WTC11 (cell line): Measurements from ENCODE around the gene ARHGAP25.

Experiments
- ATF2 ChIP-seq: sonication (generic); formaldehyde crosslinking; IDR thresholded peaks from 2 replicates; pipeline ENCODE4 v1.8.1; 2022; ENCODE audit warnings: low read depth, missing genetic modification reagents, borderline replicate concordance
- CTCF ChIP-seq: fragments of 200-600 bp; IDR thresholded peaks from 2 replicates; pipeline ENCODE4 v1.8.0; 2022; ENCODE audit warnings: antibody characterized with exemption
- FOXK1 ChIP-seq: sonication (generic); formaldehyde crosslinking; IDR thresholded peaks from 2 replicates; pipeline ENCODE4 v1.8.0; 2022; ENCODE audit warnings: mild to moderate bottlenecking, moderate library complexity, missing genetic modification reagents
- FOXP1 ChIP-seq: sonication (generic); formaldehyde crosslinking; IDR thresholded peaks from 2 replicates; pipeline ENCODE4 v1.8.0; 2022; ENCODE audit warnings: missing genetic modification reagents, mild to moderate bottlenecking, moderate library complexity, borderline replicate concordance
- JUN ChIP-seq: sonication (generic); formaldehyde crosslinking; IDR thresholded peaks from 2 replicates; pipeline ENCODE4 v1.8.0; 2023; ENCODE audit warnings: mild to moderate bottlenecking, missing genetic modification reagents
- NR1H2 ChIP-seq: sonication (generic); formaldehyde crosslinking; IDR thresholded peaks from 2 replicates; pipeline ENCODE4 v1.9.0; 2021; ENCODE audit warnings: mild to moderate bottlenecking, moderate library complexity, missing genetic modification reagents
- RORB ChIP-seq: fragments of 250-450 bp; sonication (Bioruptor Pico); IDR thresholded peaks from 2 replicates; pipeline ENCODE4 v1.9.0; 2021; ENCODE audit warnings: mild to moderate bottlenecking
- TF ChIP-seq, protein P1 (sequence below): fragments of 250-450 bp; sonication (Bioruptor Pico); IDR thresholded peaks from 2 replicates; pipeline ENCODE4 v2.1.2; 2022; ENCODE audit warnings: mild to moderate bottlenecking, moderate library complexity
- TF ChIP-seq, protein P2 (sequence below): sonication (generic); formaldehyde crosslinking; IDR thresholded peaks from 2 replicates; pipeline ENCODE4 v1.8.1; 2023; ENCODE audit warnings: mild to moderate bottlenecking, missing genetic modification reagents, moderate library complexity
- TF ChIP-seq, protein P3 (sequence below): sonication (generic); formaldehyde crosslinking; IDR thresholded peaks from 2 replicates; pipeline ENCODE4 v1.8.0; 2022; ENCODE audit warnings: mild to moderate bottlenecking, missing genetic modification reagents
- TF ChIP-seq, protein P4 (sequence below): sonication (generic); formaldehyde crosslinking; IDR thresholded peaks from 2 replicates; pipeline ENCODE4 v1.8.0; 2022; ENCODE audit warnings: mild to moderate bottlenecking, missing genetic modification reagents

DNA sequence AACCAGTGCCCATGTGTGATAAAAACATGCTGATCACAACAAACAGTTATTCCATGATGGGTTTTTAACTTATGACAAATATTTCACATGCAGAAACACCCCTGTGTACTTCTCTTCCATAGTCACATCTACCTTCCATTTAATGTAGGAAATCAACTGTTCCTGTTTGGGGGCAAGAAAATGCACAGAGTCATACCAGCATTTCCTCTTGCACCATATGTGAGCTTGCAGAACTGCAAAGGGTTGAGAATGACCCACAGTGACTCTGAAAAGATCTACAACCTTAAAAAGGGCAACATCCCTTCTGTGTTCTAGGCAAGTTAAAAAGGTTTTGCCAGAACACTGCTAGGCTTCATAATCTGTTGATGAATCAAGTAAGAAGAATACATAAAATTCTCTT, 126.7 kb downstream of the ARHGAP25 start:
- TF ChIP-seq, protein P1, sequence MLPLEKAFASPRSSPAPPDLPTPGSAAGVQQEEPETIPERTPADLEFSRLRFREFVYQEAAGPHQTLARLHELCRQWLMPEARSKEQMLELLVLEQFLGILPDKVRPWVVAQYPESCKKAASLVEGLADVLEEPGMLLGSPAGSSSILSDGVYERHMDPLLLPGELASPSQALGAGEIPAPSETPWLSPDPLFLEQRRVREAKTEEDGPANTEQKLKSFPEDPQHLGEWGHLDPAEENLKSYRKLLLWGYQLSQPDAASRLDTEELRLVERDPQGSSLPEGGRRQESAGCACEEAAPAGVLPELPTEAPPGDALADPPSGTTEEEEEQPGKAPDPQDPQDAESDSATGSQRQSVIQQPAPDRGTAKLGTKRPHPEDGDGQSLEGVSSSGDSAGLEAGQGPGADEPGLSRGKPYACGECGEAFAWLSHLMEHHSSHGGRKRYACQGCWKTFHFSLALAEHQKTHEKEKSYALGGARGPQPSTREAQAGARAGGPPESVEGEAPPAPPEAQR (CRISPR knock-in tag) = no peak
- TF ChIP-seq FOXK1 (CRISPR knock-in tag) (no peak), CTCF (no peak), FOXP1 (CRISPR knock-in tag) (no peak), ATF2 (CRISPR knock-in tag) (no peak), NR1H2 (no peak), RORB (no peak), JUN (CRISPR knock-in tag) (no peak)
- TF ChIP-seq, protein P2, sequence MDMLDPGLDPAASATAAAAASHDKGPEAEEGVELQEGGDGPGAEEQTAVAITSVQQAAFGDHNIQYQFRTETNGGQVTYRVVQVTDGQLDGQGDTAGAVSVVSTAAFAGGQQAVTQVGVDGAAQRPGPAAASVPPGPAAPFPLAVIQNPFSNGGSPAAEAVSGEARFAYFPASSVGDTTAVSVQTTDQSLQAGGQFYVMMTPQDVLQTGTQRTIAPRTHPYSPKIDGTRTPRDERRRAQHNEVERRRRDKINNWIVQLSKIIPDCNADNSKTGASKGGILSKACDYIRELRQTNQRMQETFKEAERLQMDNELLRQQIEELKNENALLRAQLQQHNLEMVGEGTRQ (CRISPR knock-in tag) = no peak
- TF ChIP-seq, protein P3, sequence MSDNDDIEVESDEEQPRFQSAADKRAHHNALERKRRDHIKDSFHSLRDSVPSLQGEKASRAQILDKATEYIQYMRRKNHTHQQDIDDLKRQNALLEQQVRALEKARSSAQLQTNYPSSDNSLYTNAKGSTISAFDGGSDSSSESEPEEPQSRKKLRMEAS (CRISPR knock-in tag) = no peak
- TF ChIP-seq, protein P4, sequence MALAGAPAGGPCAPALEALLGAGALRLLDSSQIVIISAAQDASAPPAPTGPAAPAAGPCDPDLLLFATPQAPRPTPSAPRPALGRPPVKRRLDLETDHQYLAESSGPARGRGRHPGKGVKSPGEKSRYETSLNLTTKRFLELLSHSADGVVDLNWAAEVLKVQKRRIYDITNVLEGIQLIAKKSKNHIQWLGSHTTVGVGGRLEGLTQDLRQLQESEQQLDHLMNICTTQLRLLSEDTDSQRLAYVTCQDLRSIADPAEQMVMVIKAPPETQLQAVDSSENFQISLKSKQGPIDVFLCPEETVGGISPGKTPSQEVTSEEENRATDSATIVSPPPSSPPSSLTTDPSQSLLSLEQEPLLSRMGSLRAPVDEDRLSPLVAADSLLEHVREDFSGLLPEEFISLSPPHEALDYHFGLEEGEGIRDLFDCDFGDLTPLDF (CRISPR knock-in tag) = no peak
